Measurements from ENCODE around the gene PAGE2B. TPM values are rescaled to one million over a fixed set of nuclear protein-coding genes. Genes with fewer than 3 reads are reported as not detected.

Gene PAGE2B
- not detected for total RNA-seq

GRCh38 chrX:55074851-55075467 lies at the start of gene PAGE2B:
TSS of gene PAGE2B (plus strand) at chrX:55075030. CDS start at chrX:55076042, 1,012 bp downstream.
- DNase-seq (ENCODE audit: low spot score) = no peak
- Histone ChIP-seq H3K4me1 (ENCODE audit: control insufficient read depth in 1 of 2, low read depth in 2 of 2) (no peaks in the 10 kb centered on the region), H3K27ac (no peak within 1 kb of the TSS), H3K4me3 (no peak within 1 kb of the TSS), H3K36me3 (no peaks in the 10 kb centered on the region), H3K9me3 (no peaks in the 10 kb centered on the region), H3K27me3 (replicated peaks; ENCODE audit: insufficient read depth) (no peaks in the 10 kb centered on the region)
- TF ChIP-seq, protein P1, sequence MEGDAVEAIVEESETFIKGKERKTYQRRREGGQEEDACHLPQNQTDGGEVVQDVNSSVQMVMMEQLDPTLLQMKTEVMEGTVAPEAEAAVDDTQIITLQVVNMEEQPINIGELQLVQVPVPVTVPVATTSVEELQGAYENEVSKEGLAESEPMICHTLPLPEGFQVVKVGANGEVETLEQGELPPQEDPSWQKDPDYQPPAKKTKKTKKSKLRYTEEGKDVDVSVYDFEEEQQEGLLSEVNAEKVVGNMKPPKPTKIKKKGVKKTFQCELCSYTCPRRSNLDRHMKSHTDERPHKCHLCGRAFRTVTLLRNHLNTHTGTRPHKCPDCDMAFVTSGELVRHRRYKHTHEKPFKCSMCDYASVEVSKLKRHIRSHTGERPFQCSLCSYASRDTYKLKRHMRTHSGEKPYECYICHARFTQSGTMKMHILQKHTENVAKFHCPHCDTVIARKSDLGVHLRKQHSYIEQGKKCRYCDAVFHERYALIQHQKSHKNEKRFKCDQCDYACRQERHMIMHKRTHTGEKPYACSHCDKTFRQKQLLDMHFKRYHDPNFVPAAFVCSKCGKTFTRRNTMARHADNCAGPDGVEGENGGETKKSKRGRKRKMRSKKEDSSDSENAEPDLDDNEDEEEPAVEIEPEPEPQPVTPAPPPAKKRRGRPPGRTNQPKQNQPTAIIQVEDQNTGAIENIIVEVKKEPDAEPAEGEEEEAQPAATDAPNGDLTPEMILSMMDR (IDR thresholded peaks at IDR 0.05) = no peak
- no peak for ATAC-seq (ENCODE audit: insufficient number of reproducible peaks, low FRiP score, low read depth)

DNA sequence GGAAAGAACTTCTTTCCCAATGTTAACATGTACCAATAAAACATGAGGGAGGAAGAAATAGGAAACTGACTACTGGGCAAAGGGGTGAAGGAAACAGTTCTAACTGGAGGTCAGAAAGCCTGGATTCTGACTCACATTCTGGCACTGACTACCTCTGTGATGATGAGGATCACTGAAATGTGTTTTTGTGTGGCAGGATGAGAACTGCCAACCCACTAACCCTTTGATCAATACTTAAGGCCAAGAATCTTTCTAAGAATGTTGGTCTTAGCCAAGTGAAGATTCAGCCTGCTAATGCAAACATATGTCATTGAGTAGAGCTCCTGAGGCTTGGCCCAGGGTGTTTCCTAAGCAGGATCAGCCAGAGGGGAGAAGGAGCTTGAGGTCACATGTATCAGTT lies 48.7 kb upstream of the PAGE2B start:
- no peak for DNase-seq (ENCODE audit: low spot score)
- TF ChIP-seq, protein P1 (IDR thresholded peaks at IDR 0.05) = no peak
- Histone ChIP-seq H3K4me1 (ENCODE audit: control insufficient read depth in 1 of 2, low read depth in 2 of 2) (no peaks in the 10 kb centered on the region), H3K27me3 (replicated peaks; ENCODE audit: insufficient read depth) (no peaks in the 10 kb centered on the region), H3K9me3 (no peaks in the 10 kb centered on the region), H3K36me3 (no peaks in the 10 kb centered on the region), H3K4me3 (no peak overlapping the region), H3K27ac (no peak overlapping the region)
- ATAC-seq (ENCODE audit: insufficient number of reproducible peaks, low FRiP score, low read depth) = no peak

DNA sequence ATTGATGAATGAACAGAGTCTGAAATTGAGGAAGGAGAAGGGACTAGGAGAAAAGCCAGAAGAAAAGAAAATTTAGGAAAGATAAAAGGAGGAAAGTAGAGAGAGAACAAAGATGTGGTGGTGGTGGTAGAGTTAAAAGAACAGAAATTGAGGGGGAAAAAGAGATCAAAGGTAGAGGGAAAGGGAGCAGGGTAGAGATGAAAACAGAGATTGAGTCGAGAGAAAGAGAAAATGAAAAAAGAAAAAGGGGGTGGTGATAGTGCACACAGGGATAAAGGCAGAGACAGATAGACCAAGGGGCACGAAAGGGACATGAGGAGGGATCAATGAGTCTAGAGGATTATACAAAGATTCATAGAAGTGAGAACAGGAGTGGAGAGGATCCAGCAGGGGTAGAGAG lies 48.0 kb upstream of the PAGE2B start:
- Histone ChIP-seq H3K4me1 (ENCODE audit: control insufficient read depth in 1 of 2, low read depth in 2 of 2) (no peaks in the 10 kb centered on the region), H3K27me3 (replicated peaks; ENCODE audit: insufficient read depth) (no peaks in the 10 kb centered on the region), H3K9me3 (no peaks in the 10 kb centered on the region), H3K4me3 (no peak overlapping the region), H3K36me3 (no peaks in the 10 kb centered on the region), H3K27ac (no peak overlapping the region)
- ATAC-seq (ENCODE audit: insufficient number of reproducible peaks, low FRiP score, low read depth) (no peak), DNase-seq (ENCODE audit: low spot score) (no peak)
- TF ChIP-seq, protein P1 (IDR thresholded peaks at IDR 0.05) = no peak

DNA sequence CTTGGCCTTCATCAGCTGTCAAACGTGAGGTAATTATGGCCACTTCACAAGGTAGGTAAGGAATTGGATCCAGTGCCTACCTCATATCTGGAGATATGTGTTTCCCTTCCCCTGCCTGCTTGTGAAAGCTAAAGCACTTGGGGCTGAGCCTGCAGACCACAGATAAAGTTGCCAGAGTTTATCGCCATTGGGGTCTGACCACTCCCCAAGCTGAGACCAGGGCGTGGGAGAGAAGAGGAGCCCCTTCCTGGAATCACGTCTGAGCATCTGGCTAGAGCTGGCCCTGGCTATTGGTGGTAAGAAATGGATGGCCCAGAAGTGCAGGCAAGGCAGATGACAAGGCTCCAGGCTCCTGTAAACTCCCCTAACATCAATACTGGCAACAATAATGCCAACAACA lies 46.8 kb upstream of the PAGE2B start:
- TF ChIP-seq, protein P1 (IDR thresholded peaks at IDR 0.05) = no peak
- no peak for DNase-seq (ENCODE audit: low spot score)
- H3K27me3 ChIP-seq (replicated peaks; ENCODE audit: insufficient read depth) = no peaks in the 10 kb centered on the region
- no peaks in the 10 kb centered on the region for H3K36me3 ChIP-seq
- H3K27ac ChIP-seq = no peak overlapping the region
- H3K4me1 ChIP-seq (ENCODE audit: control insufficient read depth in 1 of 2, low read depth in 2 of 2) = no peaks in the 10 kb centered on the region
- no peaks in the 10 kb centered on the region for H3K9me3 ChIP-seq
- no peak overlapping the region for H3K4me3 ChIP-seq
- ATAC-seq (ENCODE audit: insufficient number of reproducible peaks, low FRiP score, low read depth) = no peak

GRCh38 chrX:55028611-55029010 lies 46.2 kb upstream of the PAGE2B start:
- Histone ChIP-seq H3K4me1 (ENCODE audit: control insufficient read depth in 1 of 2, low read depth in 2 of 2) (no peaks in the 10 kb centered on the region), H3K27ac (no peak overlapping the region), H3K27me3 (replicated peaks; ENCODE audit: insufficient read depth) (no peaks in the 10 kb centered on the region), H3K36me3 (no peaks in the 10 kb centered on the region), H3K9me3 (no peaks in the 10 kb centered on the region), H3K4me3 (no peak overlapping the region)
- DNase-seq (ENCODE audit: low spot score) (no peak), ATAC-seq (ENCODE audit: insufficient number of reproducible peaks, low FRiP score, low read depth) (no peak)
- TF ChIP-seq, protein P1 (IDR thresholded peaks at IDR 0.05) = no peak

Data from thoracic aorta (tissue), 2 donors.